ENCODE data around the gene PIM3. TPM values are rescaled to one million over a fixed set of nuclear protein-coding genes. Genes with fewer than 3 reads are reported as not detected.

Gene PIM3
- total and polyA plus RNA-seq, 2 of the 8 experiments (the other 6 are each of a cell fraction or from before 2014, with no cell fraction given), result 22.6 to 30.0 TPM

DNA sequence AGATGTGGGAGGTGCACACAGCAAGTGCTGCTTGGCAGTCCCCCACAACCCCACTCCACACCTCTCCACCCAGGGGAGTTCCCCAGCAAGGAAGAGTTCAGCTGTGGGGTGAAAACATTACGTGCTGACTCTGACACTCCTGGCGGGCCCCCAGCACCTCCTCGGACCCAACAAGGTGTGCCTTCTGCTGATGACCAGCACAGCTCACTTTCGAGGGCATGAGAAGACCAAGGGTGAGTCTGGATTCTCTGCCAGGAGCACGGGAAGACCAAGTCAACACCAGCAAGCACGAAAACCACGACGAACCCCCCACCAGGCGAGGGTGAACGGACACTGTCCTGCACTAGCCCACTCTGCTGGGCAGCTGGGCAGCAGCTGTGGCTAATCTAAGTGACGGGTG is 43.7 kb upstream of the PIM3 start (continued):
- TF ChIP-seq YY1 (IDR thresholded peaks at IDR 0.05; ENCODE audit: low read depth, low read length) (no peak), CEBPB (IDR thresholded peaks at IDR 0.05; ENCODE audit: low read depth, low read length) (no peak), KDM4A (IDR thresholded peaks at IDR 0.05; ENCODE audit: low read depth, low read length, severe bottlenecking) (no peak), GABPA (IDR thresholded peaks at IDR 0.05; ENCODE audit: borderline replicate concordance, insufficient read depth, low read length) (no peak)

All from H1 (cell line).